A673 (cell line): ENCODE results near the gene FASTKD2. TPM values are rescaled to one million over a fixed set of nuclear protein-coding genes. Genes with fewer than 3 reads are reported as not detected.

Experiments
- BruUV-seq: library from RNA; stranded (reverse); fragments of 400-500 nt; replicated peaks from 2 replicates; lab custom pipeline; 2021; lab: Mats Ljungman, UMichigan
- CTCF ChIA-PET: fragments of 300-600 bp; sonication (Branson Sonifier 250); formaldehyde crosslinking; loops from one replicate; lab custom pipeline; 2022; ENCODE audit warnings: antibody characterized with exemption; lab: Charles Lee
- POLR2A ChIA-PET: fragments of 300-600 bp; sonication (Branson Sonifier 250); formaldehyde crosslinking; loops from one replicate; lab custom pipeline; 2022; ENCODE audit warnings: antibody characterized with exemption; ENCODE audit not compliant: low non-redundant PET; lab: Charles Lee
- DNase-seq: peaks from one replicate; pipeline ENCODE4 v3.0.0-alpha.2; 2015; ENCODE audit warnings: low spot score
- H3K27ac ChIP-seq: fragments of 200-600 bp; sonication (generic); 2 replicates; pipeline ENCODE4 v1.5.1; 2016; ENCODE audit warnings: mixed run types, low read depth, mild to moderate bottlenecking, mixed read lengths, antibody characterized with exemption, low read length; ENCODE audit not compliant: poor library complexity, severe bottlenecking
- H3K27me3 ChIP-seq: fragments of 200-600 bp; sonication (generic); replicated peaks from 2 replicates; pipeline ENCODE4 v1.6.1; 2017; ENCODE audit warnings: mixed run types, low read depth, mild to moderate bottlenecking, mixed read lengths, antibody characterized with exemption, low read length; ENCODE audit not compliant: insufficient read depth, poor library complexity
- H3K36me3 ChIP-seq: fragments of 200-600 bp; sonication (generic); 2 replicates; pipeline ENCODE4 v1.6.1; 2016; ENCODE audit warnings: mixed run types, mild to moderate bottlenecking, mixed read lengths, antibody characterized with exemption, low read length; ENCODE audit not compliant: insufficient read depth, poor library complexity, severe bottlenecking
- H3K4me1 ChIP-seq: fragments of 200-600 bp; sonication (generic); 2 replicates; pipeline ENCODE4 v1.6.1; 2017; ENCODE audit warnings: mixed run types, mild to moderate bottlenecking, mixed read lengths, antibody characterized with exemption, low read length; ENCODE audit not compliant: insufficient read depth, poor library complexity, severe bottlenecking
- H3K4me3 ChIP-seq: fragments of 200-600 bp; sonication (generic); 2 replicates; pipeline ENCODE4 v1.5.1; 2016; ENCODE audit warnings: low read depth, mixed run types, mild to moderate bottlenecking, mixed read lengths, low read length; ENCODE audit not compliant: poor library complexity, severe bottlenecking
- H3K9me3 ChIP-seq: fragments of 200-600 bp; sonication (generic); 2 replicates; pipeline ENCODE4 v1.6.1; 2016; ENCODE audit warnings: mixed run types, low read depth, mild to moderate bottlenecking, mixed read lengths, antibody characterized with exemption, low read length; ENCODE audit not compliant: poor library complexity, severe bottlenecking
- EZH2 ChIP-seq: fragments of 200-600 bp; sonication (generic); IDR thresholded peaks from 2 replicates; pipeline ENCODE4 v1.6.1; 2017; ENCODE audit warnings: borderline replicate concordance, low read depth, mild to moderate bottlenecking, mixed read lengths, antibody characterized with exemption, low read length; ENCODE audit not compliant: poor library complexity, severe bottlenecking
- intact Hi-C: fragments of 100-400 bp; cut with micrococcal nuclease; formaldehyde crosslinking; loops from one replicate; pipeline ENCODE4 v1.10.0; 2022; ENCODE audit not compliant: unreplicated experiment
- total RNA-seq: library from RNA; stranded (reverse); gene quantifications from 2 replicates; pipeline ENCODE4 v1.2.3, GENCODE V29; 2021
- TF ChIP-seq, protein P1 (sequence below): fragments of 300-800, 200-600 bp; sonication (generic); conservative IDR thresholded peaks from 2 replicates; pipeline ENCODE4 v1.5.1; 2017; ENCODE audit warnings: low read depth, mild to moderate bottlenecking, antibody characterized with exemption, low read length, moderate library complexity, mixed read lengths

FASTKD2 gene
- total RNA-seq, 1 experiment from 2014 or later = 35.4 TPM

DNA sequence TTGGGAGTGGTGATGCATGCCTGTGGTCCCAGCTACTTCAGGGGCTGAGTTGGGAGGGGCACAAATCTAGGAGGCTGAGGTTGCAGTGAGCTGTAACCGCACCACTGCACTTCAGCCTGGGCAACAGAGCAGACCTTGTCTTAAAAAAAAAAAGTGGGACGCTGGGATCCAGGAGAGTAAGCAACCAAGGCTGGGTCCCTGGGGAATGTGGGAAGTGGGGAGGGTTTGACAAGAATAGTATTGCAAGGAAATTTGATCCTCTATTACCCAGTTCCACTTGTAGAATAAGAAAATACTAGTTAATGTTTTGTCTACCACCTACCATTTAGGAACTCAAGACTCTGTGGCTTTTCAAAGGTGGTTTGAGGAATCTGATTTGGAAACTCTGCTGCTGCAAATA is 26.1 kb upstream of the FASTKD2 start:
- no peak overlapping the region for H3K4me3 ChIP-seq
- H3K27ac ChIP-seq = no peak overlapping the region
- TF ChIP-seq EZH2 = no peak
- TF ChIP-seq, protein P1, sequence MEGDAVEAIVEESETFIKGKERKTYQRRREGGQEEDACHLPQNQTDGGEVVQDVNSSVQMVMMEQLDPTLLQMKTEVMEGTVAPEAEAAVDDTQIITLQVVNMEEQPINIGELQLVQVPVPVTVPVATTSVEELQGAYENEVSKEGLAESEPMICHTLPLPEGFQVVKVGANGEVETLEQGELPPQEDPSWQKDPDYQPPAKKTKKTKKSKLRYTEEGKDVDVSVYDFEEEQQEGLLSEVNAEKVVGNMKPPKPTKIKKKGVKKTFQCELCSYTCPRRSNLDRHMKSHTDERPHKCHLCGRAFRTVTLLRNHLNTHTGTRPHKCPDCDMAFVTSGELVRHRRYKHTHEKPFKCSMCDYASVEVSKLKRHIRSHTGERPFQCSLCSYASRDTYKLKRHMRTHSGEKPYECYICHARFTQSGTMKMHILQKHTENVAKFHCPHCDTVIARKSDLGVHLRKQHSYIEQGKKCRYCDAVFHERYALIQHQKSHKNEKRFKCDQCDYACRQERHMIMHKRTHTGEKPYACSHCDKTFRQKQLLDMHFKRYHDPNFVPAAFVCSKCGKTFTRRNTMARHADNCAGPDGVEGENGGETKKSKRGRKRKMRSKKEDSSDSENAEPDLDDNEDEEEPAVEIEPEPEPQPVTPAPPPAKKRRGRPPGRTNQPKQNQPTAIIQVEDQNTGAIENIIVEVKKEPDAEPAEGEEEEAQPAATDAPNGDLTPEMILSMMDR = no peak
- no peaks in the 10 kb centered on the region for H3K27me3 ChIP-seq
- H3K4me1 ChIP-seq = no peaks in the 10 kb centered on the region
- H3K9me3 ChIP-seq = no peaks in the 10 kb centered on the region
- CTCF ChIA-PET = no interaction called here
- POLR2A ChIA-PET = interaction anchor here (0.6 kb wide), 1 partner anchor 11 kb away, joined by 4 read pairs; no protein-coding TSS in a partner anchor
- intact Hi-C loops = no loop called here
- no peak for DNase-seq
- BruUV-seq = no TSS peak
- H3K36me3 ChIP-seq = no peaks in the 10 kb centered on the region

DNA sequence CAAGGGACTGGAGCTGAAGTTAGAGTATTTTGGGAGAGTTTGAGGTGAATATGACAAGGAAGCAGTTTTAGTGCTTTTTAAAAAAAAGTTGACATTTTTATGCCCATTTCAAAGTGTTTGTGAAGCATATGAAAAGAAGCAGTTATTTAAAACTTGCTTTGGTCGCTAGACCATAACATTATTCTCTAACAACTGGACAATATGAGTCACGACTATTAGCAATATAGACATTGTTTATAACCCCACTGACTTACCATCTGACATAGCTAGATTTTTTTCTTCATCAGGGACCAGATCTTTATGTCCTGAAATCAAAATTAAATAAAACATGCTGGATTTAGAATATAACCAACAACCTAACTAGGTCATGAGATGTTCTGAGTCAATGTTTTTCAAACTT is 24.6 kb upstream of the FASTKD2 start:
- POLR2A ChIA-PET = no interaction called here
- Histone ChIP-seq H3K9me3 (no peaks in the 10 kb centered on the region), H3K27me3 (no peaks in the 10 kb centered on the region), H3K27ac (no peak overlapping the region), H3K4me3 (no peak overlapping the region), H3K36me3 (no peaks in the 10 kb centered on the region), H3K4me1 (no peaks in the 10 kb centered on the region)
- no TSS peak for BruUV-seq
- DNase-seq = no peak
- no peak for TF ChIP-seq EZH2
- TF ChIP-seq, protein P1 = no peak
- CTCF ChIA-PET = no interaction called here
- intact Hi-C loops = no loop called here

DNA sequence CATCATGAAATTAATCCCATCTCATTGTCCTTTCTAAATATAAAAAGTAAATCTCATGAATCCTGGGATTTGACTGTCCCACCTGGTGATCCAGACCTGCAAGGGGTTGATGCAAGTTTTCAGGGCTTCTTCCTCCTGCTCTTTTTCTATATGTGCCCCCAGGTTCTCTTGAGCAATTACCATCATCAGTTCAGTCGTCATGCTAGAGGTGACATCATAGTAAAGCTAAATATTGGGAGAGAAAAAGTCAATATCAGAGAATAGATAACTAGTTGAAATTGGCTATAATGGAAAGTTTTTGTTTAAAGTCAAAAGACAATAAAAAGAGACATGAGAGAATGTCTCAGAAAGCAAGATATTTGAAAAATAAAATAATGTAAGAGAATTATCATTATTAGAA is 8.6 kb upstream of the FASTKD2 start:
- no TSS peak for BruUV-seq
- intact Hi-C loops = no loop called here
- CTCF ChIA-PET = no interaction called here
- Histone ChIP-seq H3K9me3 (no peaks in the 10 kb centered on the region), H3K36me3 (no peaks in the 10 kb centered on the region), H3K27me3 (peaks cover 19% of the 10 kb centered on the region), H3K4me1 (no peaks in the 10 kb centered on the region), H3K27ac (no peak overlapping the region), H3K4me3 (no peak overlapping the region)
- TF ChIP-seq, protein P1 = no peak
- TF ChIP-seq EZH2 = no peak
- POLR2A ChIA-PET = no interaction called here
- no peak for DNase-seq
